HCT116 (cell line): ENCODE measurements around the gene PANX2. TPM values are rescaled to one million over a fixed set of nuclear protein-coding genes. Genes with fewer than 3 reads are reported as not detected.

Experiments
- ATAC-seq: fragments of 200-7000 bp; cut with Tn5 transposase; 2 replicates; pipeline ENCODE4 v1.9.1; 2020; ENCODE audit warnings: mild to moderate bottlenecking, moderate library complexity
- BruUV-seq: library from RNA; stranded (reverse); fragments of 400-500 nt; replicated peaks from 2 replicates; lab custom pipeline; 2021; lab: Mats Ljungman, UMichigan
- CTCF ChIA-PET: fragments of 300-600 bp; sonication (Branson Sonifier 250); formaldehyde crosslinking; loops from one replicate; lab custom pipeline; 2021; ENCODE audit warnings: antibody characterized with exemption; lab: Charles Lee
- POLR2A ChIA-PET: fragments of 300-600, 350-600 bp; sonication (Branson Sonifier 250); formaldehyde crosslinking; loops from one replicate; lab custom pipeline; 2021; ENCODE audit warnings: antibody characterized with exemption; lab: Charles Lee
- RAD21 ChIA-PET, 2 experiments: fragments of 300-600 bp; sonication (Branson Sonifier 250); formaldehyde crosslinking; loops; one replicate each; lab custom pipeline; 2023; ENCODE audit warnings: low total read pairs in 2 of 2; ENCODE audit not compliant: uncharacterized antibody in 2 of 2, unreplicated experiment in 2 of 2, low non-redundant PET in 1 of 2; lab: Charles Lee
- DNase-seq: peaks from one replicate; pipeline ENCODE4 v3.0.0-alpha.2; 2010; ENCODE audit warnings: low read depth, low spot score
- H2AFZ ChIP-seq: fragments of 200-600 bp; shearing (Covaris generic), sonication (generic); 2 replicates; pipeline ENCODE4 v1.6.1; 2017; ENCODE audit warnings: low read depth, mixed run types, mixed read lengths, antibody characterized with exemption, low read length; ENCODE audit not compliant: poor library complexity, severe bottlenecking
- H3K27ac ChIP-seq: 2 replicates; pipeline ENCODE4 v1.5.1; 2012; ENCODE audit warnings: low read depth, low read length
- H3K27me3 ChIP-seq: fragments of 200-600 bp; sonication (generic); 2 replicates; pipeline ENCODE4 v1.6.1; 2016; ENCODE audit warnings: mixed run types, low read length, mixed read lengths; ENCODE audit not compliant: insufficient read depth
- H3K36me3 ChIP-seq, 2 experiments: fragments of 200-500 bp in 1 of 2; fragments of 200-600 bp in 1 of 2; sonication (Bioruptor generic) in 1 of 2; sonication (generic) in 1 of 2; 2 replicates each; pipeline versions ENCODE4 v1.5.1 to v1.6.1; 2014 to 2016; ENCODE audit warnings: low read length in 2 of 2, inconsistent platforms in 1 of 2, mixed read lengths in 1 of 2, mixed run types in 1 of 2; ENCODE audit not compliant: insufficient read depth in 2 of 2, control insufficient read depth in 1 of 2
- H3K4me1 ChIP-seq, 2 experiments: fragments of 200-600 bp in 1 of 2; sonication (generic) in 1 of 2; 2 replicates each; pipeline versions ENCODE4 v1.5.1 to v1.6.1; 2012 to 2017; ENCODE audit warnings: low read length in 2 of 2, inconsistent platforms in 1 of 2, mild to moderate bottlenecking in 1 of 2, mixed read lengths in 1 of 2, mixed run types in 1 of 2, moderate library complexity in 1 of 2; ENCODE audit not compliant: insufficient read depth in 2 of 2, control insufficient read depth in 1 of 2
- H3K4me2 ChIP-seq: fragments of 200-600 bp; sonication (generic); 2 replicates; pipeline ENCODE4 v1.6.1; 2017; ENCODE audit warnings: mixed run types, low read length, mixed read lengths
- H3K4me3 ChIP-seq, 2 experiments: fragments of 200-600 bp in 1 of 2; sonication (generic) in 1 of 2; replicated peaks in 1 of 2; 2 replicates each; pipeline ENCODE4 v1.5.1; 2011 to 2016; ENCODE audit warnings: low read length in 2 of 2, control low read depth in 1 of 2, low read depth in 1 of 2, mild to moderate bottlenecking in 1 of 2, mixed read lengths in 1 of 2, mixed run types in 1 of 2
- H3K79me2 ChIP-seq: fragments of 200-600 bp; sonication (generic); 2 replicates; pipeline ENCODE4 v1.6.1; 2017; ENCODE audit warnings: mild to moderate bottlenecking, mixed run types, low read length, moderate library complexity, mixed read lengths; ENCODE audit not compliant: insufficient read depth
- H3K9ac ChIP-seq: fragments of 200-600 bp; sonication (generic); 2 replicates; pipeline ENCODE4 v1.6.1; 2016; ENCODE audit warnings: low read length, mixed read lengths
- H3K9me2 ChIP-seq: fragments of 200-600 bp; sonication (generic), shearing (Covaris generic); 2 replicates; pipeline ENCODE4 v1.6.1; 2017; ENCODE audit warnings: mixed run types, mild to moderate bottlenecking, moderate library complexity; ENCODE audit not compliant: insufficient read depth
- H3K9me3 ChIP-seq, 2 experiments: fragments of 200-500 bp in 1 of 2; fragments of 200-600 bp in 1 of 2; sonication (Bioruptor generic) in 1 of 2; sonication (generic) in 1 of 2; 2 replicates each; pipeline ENCODE4 v1.6.1; 2014 to 2017; ENCODE audit warnings: low read length in 2 of 2, mixed read lengths in 2 of 2, inconsistent platforms in 1 of 2, low read depth in 1 of 2, mild to moderate bottlenecking in 1 of 2, mixed run types in 1 of 2, moderate library complexity in 1 of 2; ENCODE audit not compliant: control insufficient read depth in 1 of 2, insufficient read depth in 1 of 2
- H4K20me1 ChIP-seq: fragments of 200-600 bp; sonication (generic), shearing (Covaris generic); 2 replicates; pipeline ENCODE4 v1.6.1; 2017; ENCODE audit warnings: mixed run types, mild to moderate bottlenecking, moderate library complexity; ENCODE audit not compliant: insufficient read depth
- ATF3 ChIP-seq: IDR thresholded peaks from 2 replicates; pipeline ENCODE4 v1.6.1; 2012
- CEBPB ChIP-seq: IDR thresholded peaks from 2 replicates; pipeline ENCODE4 v1.6.1; 2012; ENCODE audit warnings: low read depth
- JUND ChIP-seq: IDR thresholded peaks from 2 replicates; pipeline ENCODE4 v1.6.1; 2012
- MAX ChIP-seq: IDR thresholded peaks from 2 replicates; pipeline ENCODE4 v1.6.1; 2012
- POLR2A ChIP-seq: IDR thresholded peaks from 2 replicates; pipeline ENCODE4 v1.7.0; 2011; ENCODE audit warnings: borderline replicate concordance; ENCODE audit not compliant: insufficient read depth, insufficient read length; ENCODE audit errors: extremely low read depth
- POLR2AphosphoS5 ChIP-seq: IDR thresholded peaks from 2 replicates; pipeline ENCODE4 v1.6.1; 2011; ENCODE audit warnings: mild to moderate bottlenecking, low read depth, low read length, moderate library complexity
- REST ChIP-seq: IDR thresholded peaks from 2 replicates; pipeline ENCODE4 v1.6.1; 2012; ENCODE audit warnings: low read depth
- SIN3A ChIP-seq: IDR thresholded peaks from 2 replicates; pipeline ENCODE4 v1.6.1; 2012; ENCODE audit warnings: low read depth
- SP1 ChIP-seq: IDR thresholded peaks from 2 replicates; pipeline ENCODE4 v1.6.1; 2012; ENCODE audit warnings: low read depth
- YY1 ChIP-seq: IDR thresholded peaks from 2 replicates; pipeline ENCODE4 v1.6.1; 2011; ENCODE audit warnings: low read length, low read depth, moderate library complexity, mild to moderate bottlenecking; ENCODE audit not compliant: insufficient replicate concordance; ENCODE audit errors: extremely low read depth
- intact Hi-C: fragments of 100-400 bp; cut with micrococcal nuclease; formaldehyde crosslinking; loops from 2 replicates; pipeline ENCODE4 v1.10.0; 2022
- total RNA-seq: library from RNA; stranded (reverse); gene quantifications from one replicate; pipeline ENCODE4 v1.2.1, GENCODE V29; 2021; ENCODE audit not compliant: unreplicated experiment

Gene PANX2
- total RNA-seq, 1 experiment from 2014 or later: 8.0 TPM

- POLR2A ChIA-PET: no interaction called here
- H3K79me2 ChIP-seq: peaks cover 17% of the 10 kb centered on the region; the same call in 1 of the 2 replicates
These were observed 40.0 kb downstream of the PANX2 start for GRCh38 chr22:50210378-50211139.

More at GRCh38 chr22:50210378-50211139, 40.0 kb downstream of the PANX2 start:
- ChIA-PET RAD21 (no interaction called here), CTCF (interaction anchor here (0.9 kb wide), 1 partner anchor 62 kb away, joined by 3 read pairs; no protein-coding TSS in a partner anchor)
- BruUV-seq: no TSS peak
- DNase-seq (no peak), ATAC-seq (no peak)
- intact Hi-C loops: no loop called here
- no peak overlapping the region for H3K9ac ChIP-seq
- H3K4me1 ChIP-seq: peaks cover 0 to 16% of the 10 kb centered on the region in 2 experiments; a peak in 2 of 4 replicates
- H2AFZ ChIP-seq: no peak overlapping the region
- no peaks in the 10 kb centered on the region for H3K9me3 ChIP-seq
- H3K9me2 ChIP-seq: no peaks in the 10 kb centered on the region
- no peak overlapping the region; the same call in 1 of the 2 replicates for H3K27ac ChIP-seq
- H3K27me3 ChIP-seq: no peaks in the 10 kb centered on the region
- no peak overlapping the region for H3K4me2 ChIP-seq
- H3K4me3 ChIP-seq: no peak overlapping the region
- peaks cover 13 to 18% of the 10 kb centered on the region in 2 experiments for H3K36me3 ChIP-seq
- no peak for TF ChIP-seq SIN3A
- no peak for TF ChIP-seq CEBPB
- TF ChIP-seq REST: no peak
- no peak for TF ChIP-seq YY1
- no peak for TF ChIP-seq POLR2A
- TF ChIP-seq ATF3: no peak
- TF ChIP-seq POLR2AphosphoS5: no peak
- TF ChIP-seq JUND: no peak
- TF ChIP-seq MAX: no peak
- no peak for TF ChIP-seq SP1
- no peaks in the 10 kb centered on the region for H4K20me1 ChIP-seq
